Astrocyte of the hippocampus (primary cell): ENCODE results near the gene BGN.

Experiments used
- DNase-seq: peaks from one replicate; pipeline ENCODE4 v3.0.0; 2011; ENCODE audit warnings: low read depth, low spot score

Gene BGN

GRCh38 chrX:153494541-153495361, at the start of gene BGN:
Gene BGN (plus strand): TSS chrX:153494980. CDS start chrX:153504632, 9,652 bp downstream.
- peak; percentile 67 for DNase-seq

GRCh38 chrX:153445106-153445855, 49.5 kb upstream of the BGN start:
- DNase-seq, result no peak

- no peak for DNase-seq
These were observed 48.7 kb upstream of the BGN start, which contains the start of gene TREX2 for GRCh38 chrX:153445856-153446635. Gene TREX2 (minus strand): TSS chrX:153446056. CDS start chrX:153445430, 626 bp downstream.

- DNase-seq, result no peak
These were observed 48.2 kb upstream of the BGN start for GRCh38 chrX:153446636-153446936.

- DNase-seq, result no peak
These were observed 47.7 kb upstream of the BGN start for GRCh38 chrX:153446950-153447580.

- no peak for DNase-seq
These were observed 47.2 kb upstream of the BGN start for GRCh38 chrX:153447581-153447960.

GRCh38 chrX:153448556-153449367, 46.0 kb upstream of the BGN start:
- no peak for DNase-seq

GRCh38 chrX:153449368-153450113, 45.2 kb upstream of the BGN start:
- DNase-seq, result no peak

GRCh38 chrX:153450114-153450948, 44.4 kb upstream of the BGN start:
- no peak for DNase-seq

- no peak for DNase-seq
These were observed 43.9 kb upstream of the BGN start for GRCh38 chrX:153450949-153451277.

- DNase-seq, result no peak
These were observed 39.8 kb upstream of the BGN start for GRCh38 chrX:153454901-153455550.

- DNase-seq, result no peak
These were observed 39.2 kb upstream of the BGN start for GRCh38 chrX:153455571-153455970.

- peak; percentile 17 for DNase-seq
These were observed 38.6 kb upstream of the BGN start for GRCh38 chrX:153456161-153456560.

GRCh38 chrX:153456704-153457103, 38.1 kb upstream of the BGN start:
- no peak for DNase-seq

- DNase-seq, result no peak
These were observed 37.5 kb upstream of the BGN start for GRCh38 chrX:153457136-153457825.

GRCh38 chrX:153457827-153458466, 36.8 kb upstream of the BGN start:
- no peak for DNase-seq

GRCh38 chrX:153458476-153458875, 36.3 kb upstream of the BGN start:
- no peak for DNase-seq

- DNase-seq, result peak; percentile 82
These were observed 34.8 kb upstream of the BGN start for GRCh38 chrX:153459986-153460385.
